ENCODE data around the gene PGAP6. TPM values are rescaled to one million over a fixed set of nuclear protein-coding genes. Genes with fewer than 3 reads are reported as not detected.

PGAP6 gene
- total RNA-seq, 1 donor from 2014 or later, result 65.2 TPM

DNA sequence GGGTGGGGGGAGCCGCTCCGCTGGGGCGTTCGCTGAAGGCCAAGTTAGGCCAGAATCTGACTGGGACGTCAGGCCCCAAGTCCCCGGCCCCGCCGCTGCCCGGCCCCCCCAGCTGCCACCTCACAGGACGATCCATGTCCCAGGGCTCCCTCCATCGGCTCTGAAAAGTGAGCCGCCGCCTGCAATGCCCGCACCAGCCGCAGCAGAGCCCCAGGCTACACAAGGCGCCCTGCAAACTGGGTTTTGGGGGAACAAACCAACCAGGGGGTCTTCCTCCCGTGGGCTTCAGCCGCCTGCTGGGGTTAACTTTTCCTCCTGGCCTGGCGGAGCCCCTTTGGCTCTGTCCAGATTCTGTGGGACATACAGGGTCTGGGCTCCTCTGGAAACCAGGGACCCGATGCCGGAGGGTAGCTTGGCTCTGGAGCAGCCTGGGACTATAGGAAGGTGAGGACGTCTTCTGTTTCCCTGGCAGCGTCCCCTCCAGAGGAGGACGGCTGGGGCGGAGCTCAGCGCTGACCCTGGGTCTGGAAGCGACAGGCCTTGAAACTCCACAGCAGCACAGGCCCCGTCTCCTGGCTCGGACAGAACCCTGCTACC is 16.1 kb upstream of the PGAP6 start:
- H3K4me3 ChIP-seq, result no peak overlapping the region
- H3K27ac ChIP-seq, result peak overlapping the region; percentile 42

DNA sequence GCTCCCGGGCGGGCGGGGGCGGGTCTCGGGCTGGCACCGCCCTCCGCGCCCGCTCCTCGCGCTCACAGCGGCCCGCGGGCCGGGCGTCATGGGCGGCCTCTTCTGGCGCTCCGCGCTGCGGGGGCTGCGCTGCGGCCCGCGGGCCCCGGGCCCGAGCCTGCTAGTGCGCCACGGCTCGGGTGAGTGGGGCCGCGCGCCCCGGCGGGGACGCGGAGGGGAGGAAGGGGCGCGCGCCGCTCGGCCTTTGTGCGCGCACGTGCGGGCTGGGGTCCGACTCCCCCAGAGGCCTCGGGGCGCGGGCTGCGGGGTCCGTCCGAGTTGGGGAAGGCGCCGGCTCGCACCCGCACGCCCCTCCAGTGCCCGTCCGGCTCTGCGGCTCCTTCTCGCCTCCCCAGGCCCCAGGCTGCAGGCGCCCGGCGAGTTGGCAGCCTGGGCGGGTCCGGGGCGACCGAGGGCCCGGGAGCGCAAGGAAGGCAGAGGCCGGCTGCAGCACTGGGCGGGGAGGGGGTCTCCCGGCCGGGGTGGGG is 15.4 kb upstream of the PGAP6 start, which contains the start of gene NME4:
TSS of gene NME4 (plus strand) at position 65 of the 527 bp plus-strand sequence. CDS start at position 89, 24 bp downstream.
- peaks cover 20% of the 10 kb centered on the region for H3K4me1 ChIP-seq
- intact Hi-C loops (cut with DNase I), result no loop called here
- TF ChIP-seq, protein P1, sequence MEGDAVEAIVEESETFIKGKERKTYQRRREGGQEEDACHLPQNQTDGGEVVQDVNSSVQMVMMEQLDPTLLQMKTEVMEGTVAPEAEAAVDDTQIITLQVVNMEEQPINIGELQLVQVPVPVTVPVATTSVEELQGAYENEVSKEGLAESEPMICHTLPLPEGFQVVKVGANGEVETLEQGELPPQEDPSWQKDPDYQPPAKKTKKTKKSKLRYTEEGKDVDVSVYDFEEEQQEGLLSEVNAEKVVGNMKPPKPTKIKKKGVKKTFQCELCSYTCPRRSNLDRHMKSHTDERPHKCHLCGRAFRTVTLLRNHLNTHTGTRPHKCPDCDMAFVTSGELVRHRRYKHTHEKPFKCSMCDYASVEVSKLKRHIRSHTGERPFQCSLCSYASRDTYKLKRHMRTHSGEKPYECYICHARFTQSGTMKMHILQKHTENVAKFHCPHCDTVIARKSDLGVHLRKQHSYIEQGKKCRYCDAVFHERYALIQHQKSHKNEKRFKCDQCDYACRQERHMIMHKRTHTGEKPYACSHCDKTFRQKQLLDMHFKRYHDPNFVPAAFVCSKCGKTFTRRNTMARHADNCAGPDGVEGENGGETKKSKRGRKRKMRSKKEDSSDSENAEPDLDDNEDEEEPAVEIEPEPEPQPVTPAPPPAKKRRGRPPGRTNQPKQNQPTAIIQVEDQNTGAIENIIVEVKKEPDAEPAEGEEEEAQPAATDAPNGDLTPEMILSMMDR (IDR thresholded peaks at IDR 0.05), result no peak
- DNase-seq (peak; percentile 67), ATAC-seq (peak; percentile 1)
- H3K4me3 ChIP-seq, result peak within 1 kb of the TSS; percentile 56
- H3K36me3 ChIP-seq, result no peaks in the 10 kb centered on the region
- H3K27ac ChIP-seq, result peak within 1 kb of the TSS; percentile 58
- no peaks in the 10 kb centered on the region for H3K9me3 ChIP-seq
- H3K27me3 ChIP-seq, result no peaks in the 10 kb centered on the region

More for the DNA sequence above, 16.1 kb upstream of the PGAP6 start:
- Histone ChIP-seq H3K9me3 (no peaks in the 10 kb centered on the region), H3K4me1 (peaks cover 25% of the 10 kb centered on the region), H3K36me3 (no peaks in the 10 kb centered on the region), H3K27me3 (no peaks in the 10 kb centered on the region)
- TF ChIP-seq, protein P1 (IDR thresholded peaks at IDR 0.05), result peak; percentile 41
- peak; percentile 38 for ATAC-seq
- peak; percentile 86 for DNase-seq
- intact Hi-C loops (cut with DNase I), result no loop called here

DNA sequence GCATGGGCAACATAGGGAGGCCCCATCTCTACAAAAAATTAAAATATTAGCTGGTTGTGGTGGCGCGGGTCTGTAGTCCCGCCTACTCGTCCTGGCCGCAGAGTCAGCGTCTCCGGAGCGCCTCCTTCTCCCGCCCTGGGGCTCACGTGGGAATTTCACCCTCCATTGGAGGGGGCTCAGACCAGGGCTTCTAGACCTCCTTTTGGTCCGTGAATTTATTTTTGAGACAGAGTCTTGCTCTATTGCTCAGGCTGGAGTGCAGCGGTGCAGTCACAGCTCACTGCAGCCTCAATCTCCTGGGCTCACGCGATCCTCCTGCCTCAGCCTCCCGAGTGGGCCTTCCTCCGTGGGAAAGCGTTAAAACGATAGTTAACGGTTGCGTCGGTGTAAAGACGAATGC is 14.8 kb upstream of the PGAP6 start:
- no peaks in the 10 kb centered on the region for H3K9me3 ChIP-seq
- intact Hi-C loops (cut with DNase I), result no loop called here
- peaks cover 19% of the 10 kb centered on the region for H3K4me1 ChIP-seq
- H3K4me3 ChIP-seq, result peak overlapping the region; percentile 56
- DNase-seq, result no peak
- peak overlapping the region; percentile 58 for H3K27ac ChIP-seq
- no peak for ATAC-seq
- no peaks in the 10 kb centered on the region for H3K36me3 ChIP-seq
- no peaks in the 10 kb centered on the region for H3K27me3 ChIP-seq
- TF ChIP-seq, protein P1 (IDR thresholded peaks at IDR 0.05), result no peak

DNA sequence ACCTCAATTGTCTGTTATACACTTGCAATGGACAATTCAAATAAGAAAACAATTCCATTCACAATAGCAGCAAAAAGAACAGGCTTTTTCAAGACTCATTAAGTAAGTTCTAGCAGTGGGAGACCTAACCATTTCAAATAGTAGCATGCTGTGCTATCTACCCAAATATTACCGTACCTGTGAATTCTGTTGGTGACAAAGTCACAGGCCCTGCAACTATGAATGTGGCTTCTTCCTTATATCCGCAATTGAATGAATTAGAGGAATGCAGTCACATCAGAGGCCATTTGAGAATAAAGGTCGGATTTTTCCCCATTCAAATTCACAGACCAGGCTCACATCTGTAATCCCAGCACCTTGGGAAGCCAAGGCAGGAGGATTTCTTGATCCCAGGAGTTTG is 14.4 kb upstream of the PGAP6 start:
- Histone ChIP-seq H3K4me3 (peak overlapping the region; percentile 56), H3K36me3 (no peaks in the 10 kb centered on the region), H3K9me3 (no peaks in the 10 kb centered on the region), H3K27ac (peak overlapping the region; percentile 58), H3K4me1 (peaks cover 19% of the 10 kb centered on the region), H3K27me3 (no peaks in the 10 kb centered on the region)
- no peak for DNase-seq
- no peak for ATAC-seq
- TF ChIP-seq, protein P1 (IDR thresholded peaks at IDR 0.05), result no peak
- intact Hi-C loops (cut with DNase I), result no loop called here

DNA sequence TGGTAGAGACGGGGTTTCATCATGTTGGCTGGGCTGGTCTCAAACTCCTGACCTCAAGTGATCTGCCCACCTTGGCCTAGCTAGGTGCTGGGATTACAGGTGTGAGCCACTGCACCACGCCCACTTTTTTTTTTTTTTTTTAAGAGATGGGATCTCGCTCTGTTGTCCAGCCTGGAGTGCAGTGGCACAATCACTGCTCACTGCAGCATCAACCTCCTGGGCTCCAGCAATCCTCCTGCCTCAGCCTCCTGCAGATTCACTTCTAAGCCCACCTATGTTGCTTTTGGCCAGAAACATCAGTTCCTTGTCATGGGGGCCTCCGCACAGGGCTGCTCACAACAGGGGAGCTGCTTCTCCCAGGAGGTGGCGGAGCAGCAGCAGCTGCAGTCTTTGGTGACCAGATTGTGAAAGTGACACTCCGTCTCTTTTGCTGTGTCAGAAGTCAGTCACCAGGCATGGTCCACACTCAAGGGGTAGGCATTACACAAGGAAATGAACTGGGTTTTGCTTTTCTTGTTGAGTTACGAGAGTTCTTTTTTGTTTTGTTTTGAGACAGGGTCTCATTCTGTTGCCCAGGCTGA is 10.8 kb upstream of the PGAP6 start:
- H3K4me3 ChIP-seq, result no peak overlapping the region
- intact Hi-C loops (cut with DNase I), result no loop called here
- no peak for ATAC-seq

More for the DNA sequence above, 10.8 kb upstream of the PGAP6 start:
- H3K27ac ChIP-seq, result no peak overlapping the region
- no peak for DNase-seq
- H3K27me3 ChIP-seq, result no peaks in the 10 kb centered on the region
- H3K36me3 ChIP-seq, result no peaks in the 10 kb centered on the region
- TF ChIP-seq, protein P1 (IDR thresholded peaks at IDR 0.05), result no peak
- peaks cover 8% of the 10 kb centered on the region for H3K4me1 ChIP-seq
- no peaks in the 10 kb centered on the region for H3K9me3 ChIP-seq
